Endothelial cell of umbilical vein (primary cell): ENCODE results near the gene ANAPC2.

Experiments
- EZH2 ChIP-seq: IDR thresholded peaks from 2 replicates; pipeline ENCODE4 v1.6.1; 2012; ENCODE audit warnings: borderline replicate concordance, low read depth, mild to moderate bottlenecking, moderate library complexity, low read length, inconsistent platforms; ENCODE audit not compliant: severe bottlenecking
- POLR2A ChIP-seq: IDR thresholded peaks from 2 replicates; pipeline ENCODE4 v1.6.1; 2012; ENCODE audit warnings: low read depth, mild to moderate bottlenecking, control low read depth, low read length
- POLR2AphosphoS5 ChIP-seq: IDR thresholded peaks from 2 replicates; pipeline ENCODE4 v1.6.1; 2012; ENCODE audit warnings: low read depth, mild to moderate bottlenecking, control low read depth, low read length, moderate library complexity; ENCODE audit not compliant: insufficient read depth
- TF ChIP-seq, protein P1 (sequence below), 2 donors: IDR thresholded peaks; 1 replicate in 1 of 2; 2 replicates in 1 of 2; pipeline ENCODE4 v1.5.1; 2011; ENCODE audit warnings: low read length in 2 of 2, mild to moderate bottlenecking in 2 of 2, moderate library complexity in 2 of 2, control low read depth in 1 of 2, inconsistent platforms in 1 of 2, low read depth in 1 of 2; ENCODE audit not compliant: insufficient read depth in 1 of 2; ENCODE audit errors: extremely low read depth in 1 of 2

DNA sequence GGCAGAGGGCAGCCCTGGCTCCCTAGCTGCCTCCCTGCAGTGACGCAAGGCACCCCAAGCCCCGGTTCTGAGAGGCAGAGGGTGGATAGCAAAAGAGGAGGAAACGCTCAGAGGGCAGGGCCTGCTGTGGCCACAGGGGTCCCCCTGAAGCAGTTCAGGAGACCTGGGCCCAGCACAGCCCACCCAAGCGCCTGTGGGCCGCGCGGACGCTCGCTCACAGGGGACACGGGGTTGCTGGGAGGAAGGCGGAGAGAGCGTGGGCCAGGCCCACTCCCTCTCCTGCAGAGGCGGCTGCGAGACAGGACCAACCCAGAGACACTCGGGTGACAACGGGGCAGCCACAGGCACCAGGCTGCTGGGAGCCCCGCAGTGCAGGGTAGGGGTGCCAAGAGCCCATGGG lies 8.6 kb downstream of the ANAPC2 start:
- TF ChIP-seq, protein P1, sequence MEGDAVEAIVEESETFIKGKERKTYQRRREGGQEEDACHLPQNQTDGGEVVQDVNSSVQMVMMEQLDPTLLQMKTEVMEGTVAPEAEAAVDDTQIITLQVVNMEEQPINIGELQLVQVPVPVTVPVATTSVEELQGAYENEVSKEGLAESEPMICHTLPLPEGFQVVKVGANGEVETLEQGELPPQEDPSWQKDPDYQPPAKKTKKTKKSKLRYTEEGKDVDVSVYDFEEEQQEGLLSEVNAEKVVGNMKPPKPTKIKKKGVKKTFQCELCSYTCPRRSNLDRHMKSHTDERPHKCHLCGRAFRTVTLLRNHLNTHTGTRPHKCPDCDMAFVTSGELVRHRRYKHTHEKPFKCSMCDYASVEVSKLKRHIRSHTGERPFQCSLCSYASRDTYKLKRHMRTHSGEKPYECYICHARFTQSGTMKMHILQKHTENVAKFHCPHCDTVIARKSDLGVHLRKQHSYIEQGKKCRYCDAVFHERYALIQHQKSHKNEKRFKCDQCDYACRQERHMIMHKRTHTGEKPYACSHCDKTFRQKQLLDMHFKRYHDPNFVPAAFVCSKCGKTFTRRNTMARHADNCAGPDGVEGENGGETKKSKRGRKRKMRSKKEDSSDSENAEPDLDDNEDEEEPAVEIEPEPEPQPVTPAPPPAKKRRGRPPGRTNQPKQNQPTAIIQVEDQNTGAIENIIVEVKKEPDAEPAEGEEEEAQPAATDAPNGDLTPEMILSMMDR (IDR thresholded peaks at IDR 0.05; ENCODE audit: extremely low read depth in 1 of 2, insufficient read depth in 1 of 2, low read depth in 1 of 2, low read length in 2 of 2): no peak
- TF ChIP-seq POLR2A: no peak
- no peak for TF ChIP-seq POLR2AphosphoS5
- TF ChIP-seq EZH2: no peak
